H9 (cell line): ENCODE measurements around the gene VSTM4. TPM values are rescaled to one million over a fixed set of nuclear protein-coding genes. Genes with fewer than 3 reads are reported as not detected.

ENCODE experiments used
- DNase-seq: peaks from one replicate; pipeline ENCODE4 v3.0.0-alpha.2; 2017
- H2AFZ ChIP-seq: one replicate; pipeline ENCODE4 v1.6.1; 2013; ENCODE audit warnings: mild to moderate bottlenecking, low read length, control low read depth, moderate library complexity
- H2AK5ac ChIP-seq: 2 replicates; pipeline ENCODE4 v1.6.1; 2013; ENCODE audit warnings: low read length, control low read depth, mixed read lengths; ENCODE audit not compliant: insufficient read length
- H2BK120ac ChIP-seq: one replicate; pipeline ENCODE4 v1.6.1; 2013; ENCODE audit warnings: low read depth, mild to moderate bottlenecking, low read length, control low read depth, inconsistent platforms; ENCODE audit not compliant: poor library complexity, severe bottlenecking
- H2BK12ac ChIP-seq: 2 replicates; pipeline ENCODE4 v1.6.1; 2013; ENCODE audit warnings: low read length, control low read depth, mixed read lengths, low read depth; ENCODE audit not compliant: insufficient read length
- H2BK15ac ChIP-seq: 2 replicates; pipeline ENCODE4 v1.6.1; 2013; ENCODE audit warnings: low read depth, low read length, control low read depth
- H2BK20ac ChIP-seq: one replicate; pipeline ENCODE4 v1.6.1; 2013; ENCODE audit warnings: low read depth, mild to moderate bottlenecking, low read length, control low read depth, inconsistent platforms; ENCODE audit not compliant: poor library complexity, severe bottlenecking
- H2BK5ac ChIP-seq: 2 replicates; pipeline ENCODE4 v1.6.1; 2013; ENCODE audit warnings: low read length, control low read depth, mixed read lengths; ENCODE audit not compliant: insufficient read length
- H3K14ac ChIP-seq: 2 replicates; pipeline ENCODE4 v1.6.1; 2013; ENCODE audit warnings: low read length, control low read depth; ENCODE audit not compliant: insufficient read depth
- H3K18ac ChIP-seq: 2 replicates; pipeline ENCODE4 v1.6.1; 2013; ENCODE audit warnings: low read depth, mild to moderate bottlenecking, mixed read lengths, low read length, control low read depth; ENCODE audit not compliant: insufficient read length
- H3K23ac ChIP-seq: 2 replicates; pipeline ENCODE4 v1.6.1; 2013; ENCODE audit warnings: low read length, control low read depth, mixed read lengths, low read depth; ENCODE audit not compliant: insufficient read length
- H3K23me2 ChIP-seq: 2 replicates; pipeline ENCODE4 v1.6.1; 2013; ENCODE audit warnings: low read depth, mild to moderate bottlenecking, mixed read lengths, low read length, control low read depth; ENCODE audit not compliant: insufficient read length, poor library complexity, severe bottlenecking
- H3K27ac ChIP-seq: 2 replicates; pipeline ENCODE4 v1.5.1; 2013; ENCODE audit warnings: low read length, control low read depth, mixed read lengths, low read depth; ENCODE audit not compliant: insufficient read length
- H3K27me3 ChIP-seq: 2 replicates; pipeline ENCODE4 v1.6.1; 2013; ENCODE audit warnings: low read length, control low read depth, inconsistent platforms; ENCODE audit not compliant: insufficient read depth
- H3K4ac ChIP-seq: 2 replicates; pipeline ENCODE4 v1.6.1; 2013; ENCODE audit warnings: low read depth, mild to moderate bottlenecking, control low read depth, inconsistent platforms, low read length, moderate library complexity
- H3K4me1 ChIP-seq: 2 replicates; pipeline ENCODE4 v1.6.1; 2013; ENCODE audit warnings: low read length, control low read depth, inconsistent platforms; ENCODE audit not compliant: insufficient read depth
- H3K4me2 ChIP-seq: 2 replicates; pipeline ENCODE4 v1.6.1; 2013; ENCODE audit warnings: low read length, control low read depth, mixed read lengths; ENCODE audit not compliant: insufficient read length, insufficient read depth
- H3K56ac ChIP-seq: 2 replicates; pipeline ENCODE4 v1.6.1; 2013; ENCODE audit warnings: low read depth, mild to moderate bottlenecking, mixed read lengths, low read length, control low read depth; ENCODE audit not compliant: insufficient read length
- H3K79me1 ChIP-seq: 2 replicates; pipeline ENCODE4 v1.6.1; 2013; ENCODE audit warnings: low read depth, mild to moderate bottlenecking, moderate library complexity, low read length, control low read depth, inconsistent platforms; ENCODE audit not compliant: insufficient read depth, poor library complexity, severe bottlenecking
- H3K79me2 ChIP-seq: 2 replicates; pipeline ENCODE4 v1.6.1; 2013; ENCODE audit warnings: low read length, control low read depth, inconsistent platforms; ENCODE audit not compliant: insufficient read depth
- H3K9ac ChIP-seq: 2 replicates; pipeline ENCODE4 v1.6.1; 2013; ENCODE audit warnings: low read length, control low read depth, mixed read lengths; ENCODE audit not compliant: insufficient read length; ENCODE audit errors: extremely low read depth
- H3K9me3 ChIP-seq: one replicate; pipeline ENCODE4 v1.6.1; 2013; ENCODE audit warnings: low read depth, low read length, inconsistent platforms; ENCODE audit not compliant: control insufficient read depth
- H3T11ph ChIP-seq: one replicate; pipeline ENCODE4 v1.6.1; 2013; ENCODE audit warnings: mild to moderate bottlenecking, low read length, control low read depth, inconsistent platforms
- H4K20me1 ChIP-seq: one replicate; pipeline ENCODE4 v1.6.1; 2013; ENCODE audit not compliant: control insufficient read depth, insufficient read length, insufficient read depth
- H4K5ac ChIP-seq: 2 replicates; pipeline ENCODE4 v1.6.1; 2013; ENCODE audit warnings: low read depth, mild to moderate bottlenecking, mixed read lengths, low read length, control low read depth; ENCODE audit not compliant: insufficient read length
- H4K8ac ChIP-seq: replicated peaks from 2 replicates; pipeline ENCODE4 v1.6.1; 2013; ENCODE audit warnings: low read length, control low read depth, mixed read lengths, low read depth; ENCODE audit not compliant: insufficient read length
- H4K91ac ChIP-seq: 2 replicates; pipeline ENCODE4 v1.6.1; 2013; ENCODE audit warnings: low read depth, mild to moderate bottlenecking, moderate library complexity, mixed read lengths, low read length, control low read depth; ENCODE audit not compliant: insufficient read length
- H3K27ac Mint-ChIP-seq, 3 experiments: 2 replicates in 2 of 3; 3 replicates in 1 of 3; pipeline ENCODE4 v1.8.0; 2020 to 2021; ENCODE audit warnings: mixed read lengths in 3 of 3, mild to moderate bottlenecking in 1 of 3, moderate library complexity in 1 of 3
- H3K27me3 Mint-ChIP-seq: 2 replicates; pipeline ENCODE4 v1.8.0; 2021; ENCODE audit warnings: low read depth, mild to moderate bottlenecking, moderate library complexity, mixed read lengths
- H3K36me3 Mint-ChIP-seq, 3 experiments: 2 replicates in 2 of 3; 3 replicates in 1 of 3; pipeline ENCODE4 v1.8.0; 2020 to 2021; ENCODE audit warnings: low read depth in 3 of 3, mixed read lengths in 3 of 3; ENCODE audit not compliant: insufficient read depth in 1 of 3
- H3K4me1 Mint-ChIP-seq, 2 experiments: 2 replicates each; pipeline ENCODE4 v1.8.0; 2020; ENCODE audit warnings: mixed read lengths in 2 of 2
- H3K4me3 Mint-ChIP-seq, 2 experiments: 2 replicates in 1 of 2; 3 replicates in 1 of 2; pipeline ENCODE4 v1.8.0; 2020 to 2021; ENCODE audit warnings: mild to moderate bottlenecking in 2 of 2, mixed read lengths in 2 of 2, moderate library complexity in 1 of 2
- H3K9me3 Mint-ChIP-seq, 2 experiments: 2 replicates in 1 of 2; 3 replicates in 1 of 2; pipeline ENCODE4 v1.8.0; 2020; ENCODE audit warnings: mild to moderate bottlenecking in 2 of 2, mixed read lengths in 2 of 2, moderate library complexity in 1 of 2
- CTCF ChIP-seq: fragments of 200-600 bp; sonication (generic); conservative IDR thresholded peaks from 3 replicates; pipeline ENCODE4 v1.8.0; 2021; ENCODE audit warnings: antibody characterized with exemption, mild to moderate bottlenecking
- WGBS: extraction: QIAGEN DNeasy Blood & Tissue Kit; methylation state at CpG from one replicate; pipeline ENCODE4 v1.1.7; 2013; ENCODE audit warnings: missing lambda C conversion rate, low lambda C conversion rate, mixed read lengths; ENCODE audit not compliant: insufficient read length; ENCODE audit errors: extremely low coverage; 5-methylcytosine and 5-hydroxymethylcytosine counted together
- total RNA-seq: library from RNA; stranded (reverse); gene quantifications from 2 replicates; pipeline ENCODE4 v1.2.1, GENCODE V29; 2021

Gene VSTM4
- total RNA-seq, 1 experiment from 2014 or later = 0.44 TPM

- 0 out of 7 replicates have a peak overlapping the region, but pooled peaks of 1 of the 3 experiments have one; percentile 31 for H3K27ac Mint-ChIP-seq
- no peak overlapping the region for H4K91ac ChIP-seq
- H2BK120ac ChIP-seq = no peak overlapping the region
Measured at GRCh38 chr10:49140304-49141177, 25.2 kb upstream of the VSTM4 start.

More at GRCh38 chr10:49140304-49141177, 25.2 kb upstream of the VSTM4 start:
- no peak overlapping the region for H2BK5ac ChIP-seq
- no peak overlapping the region for H3K4me3 Mint-ChIP-seq
- H3K4ac ChIP-seq = no peak overlapping the region
- no peaks in the 10 kb centered on the region for H4K20me1 ChIP-seq
- no peaks in the 10 kb centered on the region for H3K79me2 ChIP-seq
- no peak overlapping the region for H3K18ac ChIP-seq
- peaks cover 30 to 40% of the 10 kb centered on the region in 2 experiments for H3K4me1 Mint-ChIP-seq
- peaks cover 7% of the 10 kb centered on the region; the same call in 1 of the 2 replicates for H3K27me3 Mint-ChIP-seq
- peaks cover 2% of the 10 kb centered on the region; the same call in 1 of the 2 replicates for H3K4me1 ChIP-seq
- no peaks in the 10 kb centered on the region; a peak in 1 of 7 replicates for H3K36me3 Mint-ChIP-seq
- H4K5ac ChIP-seq = no peak overlapping the region
- peaks cover 0 to 2% of the 10 kb centered on the region in 2 experiments; a peak in 2 of 5 replicates for H3K9me3 Mint-ChIP-seq
- H3K79me1 ChIP-seq = no peaks in the 10 kb centered on the region
- TF ChIP-seq CTCF = no peak
- no peak overlapping the region for H2BK20ac ChIP-seq
- no peaks in the 10 kb centered on the region for H3K23me2 ChIP-seq
- no peaks in the 10 kb centered on the region for H3K27me3 ChIP-seq
- H2BK15ac ChIP-seq = no peak overlapping the region
- no peak overlapping the region for H3K9ac ChIP-seq
- H3K9me3 ChIP-seq = no peaks in the 10 kb centered on the region
- H3K4me2 ChIP-seq = no peak overlapping the region
- WGBS = no CpG with 5 or more reads among the region's 5 CpGs
- H2BK12ac ChIP-seq = no peak overlapping the region
- H4K8ac ChIP-seq = no peak overlapping the region
- no peak overlapping the region for H2AFZ ChIP-seq
- no peak overlapping the region for H3K56ac ChIP-seq
- no peak overlapping the region for H2AK5ac ChIP-seq
- H3T11ph ChIP-seq = no peak overlapping the region
- no peak overlapping the region for H3K27ac ChIP-seq
- H3K14ac ChIP-seq = no peak overlapping the region
- no peak for DNase-seq
- no peak overlapping the region for H3K23ac ChIP-seq
